Measurements from ENCODE around the gene TCF25.
"Not testable (repeated sequence)": the region's sequence is repeated elsewhere in the genome, so short reads cannot be mapped to it uniquely, and the experiment has no call there.

The TCF25 gene

DNA sequence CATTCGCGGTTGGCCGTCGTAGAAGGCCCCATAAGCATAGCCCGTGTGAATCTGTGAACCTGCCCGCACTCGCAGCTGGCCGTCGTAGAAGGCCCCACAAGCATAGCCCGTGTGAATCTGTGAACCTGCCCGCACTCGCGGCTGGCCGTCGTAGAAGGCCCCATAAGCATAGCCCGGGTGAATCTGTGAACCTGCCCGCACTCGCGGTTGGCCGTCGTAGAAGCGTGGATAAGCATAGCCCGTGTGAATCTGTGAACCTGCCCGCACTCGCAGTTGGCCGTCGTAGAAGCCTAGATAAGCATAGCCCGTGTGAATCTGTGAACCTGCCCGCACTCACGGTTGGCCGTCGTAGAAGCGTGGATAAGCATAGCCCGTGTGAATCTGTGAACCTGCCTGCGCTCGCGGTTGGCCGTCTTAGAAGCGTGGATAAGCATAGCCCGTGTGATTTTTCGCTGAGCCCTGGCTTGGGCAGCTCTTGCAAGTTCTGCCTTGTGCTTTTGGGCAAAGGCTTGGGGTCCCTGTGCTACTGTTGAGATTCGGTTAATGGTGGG, 38.5 kb upstream of the TCF25 start:
- not testable (repeated sequence) for H3K9ac ChIP-seq (ENCODE audit: low read depth, low read length); H3K36me3 ChIP-seq (ENCODE audit: insufficient read depth, low read length); H3K4me3 ChIP-seq (ENCODE audit: low read length); H3K4me2 ChIP-seq (ENCODE audit: low read length); H3K4me1 ChIP-seq (ENCODE audit: control insufficient read depth, insufficient read depth, low read length); H3K9me3 ChIP-seq (replicated peaks; ENCODE audit: low read length); H3K27me3 ChIP-seq (ENCODE audit: control insufficient read depth, insufficient read depth, low read length)

DNA sequence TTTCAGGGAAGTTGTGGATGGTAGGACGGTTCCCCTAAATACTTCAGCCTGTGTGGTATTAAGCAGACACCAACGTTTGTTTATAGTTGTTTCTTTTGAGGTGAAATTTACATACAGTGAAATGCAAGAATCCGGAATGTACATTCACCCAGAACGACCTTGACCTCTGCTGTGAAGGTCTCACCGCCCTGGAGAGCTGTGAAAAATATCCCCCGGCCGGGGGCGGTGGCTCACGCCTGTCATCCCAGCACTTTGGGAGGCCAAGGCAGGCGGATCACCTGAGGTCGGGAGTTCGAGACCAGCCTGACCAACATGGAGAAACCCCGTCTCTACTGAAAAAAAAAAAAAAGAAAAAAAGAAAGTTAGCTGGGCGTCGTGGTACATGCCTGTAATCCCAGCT, 36.9 kb upstream of the TCF25 start:
- not testable (repeated sequence) for H3K4me3 ChIP-seq (ENCODE audit: low read length); H3K36me3 ChIP-seq (ENCODE audit: insufficient read depth, low read length); H3K4me1 ChIP-seq (ENCODE audit: control insufficient read depth, insufficient read depth, low read length); H3K27me3 ChIP-seq (ENCODE audit: control insufficient read depth, insufficient read depth, low read length); H3K9me3 ChIP-seq (replicated peaks; ENCODE audit: low read length); H3K9ac ChIP-seq (ENCODE audit: low read depth, low read length); H3K4me2 ChIP-seq (ENCODE audit: low read length)

DNA sequence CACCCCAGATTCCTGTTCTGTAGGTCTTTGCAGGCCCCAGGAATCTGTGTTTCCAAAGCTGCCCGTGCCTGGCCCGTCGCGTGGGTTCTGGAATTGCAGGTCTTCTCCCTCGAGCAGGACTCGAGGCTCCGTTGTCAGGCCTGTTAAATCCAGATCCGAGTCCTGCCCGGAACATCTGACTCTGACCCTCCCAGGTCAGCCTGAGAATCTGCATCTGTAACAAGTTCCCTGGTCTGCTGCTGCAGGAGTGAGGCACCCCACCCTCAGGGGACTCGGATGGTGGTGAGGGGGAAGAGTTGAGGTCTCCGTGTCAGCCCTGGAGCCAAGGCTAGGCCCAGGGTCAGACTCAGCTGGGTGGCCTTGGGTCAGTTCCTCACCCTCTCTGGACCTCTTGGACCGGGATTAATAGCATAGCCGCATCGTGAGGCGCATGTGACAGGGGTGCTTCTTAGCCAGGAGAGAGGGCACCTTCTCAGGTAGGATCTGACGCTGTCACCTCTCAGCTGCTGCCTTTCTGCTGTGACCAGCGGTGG, 36.3 kb upstream of the TCF25 start:
- Histone ChIP-seq H3K9me3 (replicated peaks; ENCODE audit: low read length) (no peaks in the 10 kb centered on the region), H3K27me3 (ENCODE audit: control insufficient read depth, insufficient read depth, low read length) (no peaks in the 10 kb centered on the region), H3K4me2 (ENCODE audit: low read length) (no peak overlapping the region), H3K4me3 (ENCODE audit: low read length) (no peak overlapping the region), H3K36me3 (ENCODE audit: insufficient read depth, low read length) (no peaks in the 10 kb centered on the region), H3K9ac (ENCODE audit: low read depth, low read length) (no peak overlapping the region), H3K4me1 (ENCODE audit: control insufficient read depth, insufficient read depth, low read length) (peaks cover 8% of the 10 kb centered on the region)

DNA sequence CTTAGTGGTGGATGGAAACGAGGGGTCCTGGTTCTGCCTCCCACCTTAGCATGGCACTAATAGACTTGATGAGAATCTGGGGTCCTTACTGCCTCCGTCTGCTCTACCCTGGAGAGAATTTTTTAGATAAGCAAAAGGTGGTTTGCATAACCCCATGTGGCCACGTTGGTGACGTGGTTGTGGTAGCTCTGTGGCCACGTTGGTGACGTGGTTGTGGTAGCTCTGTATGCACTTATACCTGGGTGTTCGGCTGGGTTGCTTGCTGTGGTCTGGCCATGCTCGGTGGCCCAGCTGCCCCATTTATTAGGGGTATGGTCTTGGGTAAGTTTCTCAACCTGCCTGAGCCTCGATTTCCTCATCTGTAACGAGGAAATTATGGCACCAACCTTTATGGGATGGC, 32.1 kb upstream of the TCF25 start:
- Histone ChIP-seq H3K4me2 (ENCODE audit: low read length) (no peak overlapping the region), H3K4me1 (ENCODE audit: control insufficient read depth, insufficient read depth, low read length) (peaks cover 11% of the 10 kb centered on the region), H3K27me3 (ENCODE audit: control insufficient read depth, insufficient read depth, low read length) (no peaks in the 10 kb centered on the region), H3K4me3 (ENCODE audit: low read length) (no peak overlapping the region), H3K9ac (ENCODE audit: low read depth, low read length) (no peak overlapping the region), H3K36me3 (ENCODE audit: insufficient read depth, low read length) (no peaks in the 10 kb centered on the region), H3K9me3 (replicated peaks; ENCODE audit: low read length) (no peaks in the 10 kb centered on the region)

DNA sequence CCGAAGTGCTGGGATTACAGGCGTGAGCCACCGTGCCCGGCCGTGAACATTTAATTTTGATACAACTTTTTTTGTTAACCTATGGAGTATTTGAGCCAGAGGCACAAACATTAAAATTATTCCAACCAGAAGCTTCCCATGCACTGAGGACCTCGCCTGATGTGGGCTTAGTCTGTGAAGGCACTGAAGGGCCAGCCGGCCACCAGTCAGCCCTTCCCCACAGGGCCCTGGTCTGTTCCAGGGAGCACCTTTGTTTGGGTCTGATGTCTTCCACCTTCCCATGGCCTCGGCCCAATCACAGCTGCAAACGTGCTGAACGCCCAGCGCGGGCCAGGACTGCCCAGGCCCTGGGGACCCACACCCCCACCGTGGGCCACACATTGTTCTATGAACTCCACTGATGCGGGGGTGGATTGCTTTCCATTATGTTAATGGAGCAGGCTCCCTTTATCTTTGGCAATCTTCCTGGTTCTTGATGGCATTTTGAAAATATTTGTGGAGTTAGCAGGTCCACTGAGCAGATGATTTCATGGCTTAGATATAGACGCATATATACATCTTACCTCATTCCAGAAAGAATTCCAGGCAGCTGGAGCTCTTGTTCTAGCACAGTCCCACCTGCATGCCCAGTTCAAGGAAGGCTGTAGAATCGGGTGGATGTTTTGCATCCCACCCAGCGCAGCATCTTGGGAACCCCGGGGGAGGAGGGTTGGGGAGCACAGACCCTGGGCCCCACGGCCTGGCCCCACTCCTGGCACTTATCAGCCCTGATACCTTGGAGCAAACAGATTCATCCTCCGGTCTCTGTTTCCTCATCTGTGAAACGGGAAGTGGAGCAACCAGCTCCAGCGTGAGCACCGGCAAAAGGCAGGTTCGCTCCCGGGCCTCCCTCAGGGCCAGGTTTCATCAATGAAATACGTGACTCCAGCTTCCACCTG, 30.7 kb upstream of the TCF25 start:
- no peaks in the 10 kb centered on the region for H3K36me3 ChIP-seq (ENCODE audit: insufficient read depth, low read length)
- no peak overlapping the region for H3K4me2 ChIP-seq (ENCODE audit: low read length)
- H3K9me3 ChIP-seq (replicated peaks; ENCODE audit: low read length), result no peaks in the 10 kb centered on the region
- H3K4me3 ChIP-seq (ENCODE audit: low read length), result no peak overlapping the region
- H3K4me1 ChIP-seq (ENCODE audit: control insufficient read depth, insufficient read depth, low read length), result peaks cover 6% of the 10 kb centered on the region
- H3K27me3 ChIP-seq (ENCODE audit: control insufficient read depth, insufficient read depth, low read length), result no peaks in the 10 kb centered on the region
- H3K9ac ChIP-seq (ENCODE audit: low read depth, low read length), result no peak overlapping the region

DNA sequence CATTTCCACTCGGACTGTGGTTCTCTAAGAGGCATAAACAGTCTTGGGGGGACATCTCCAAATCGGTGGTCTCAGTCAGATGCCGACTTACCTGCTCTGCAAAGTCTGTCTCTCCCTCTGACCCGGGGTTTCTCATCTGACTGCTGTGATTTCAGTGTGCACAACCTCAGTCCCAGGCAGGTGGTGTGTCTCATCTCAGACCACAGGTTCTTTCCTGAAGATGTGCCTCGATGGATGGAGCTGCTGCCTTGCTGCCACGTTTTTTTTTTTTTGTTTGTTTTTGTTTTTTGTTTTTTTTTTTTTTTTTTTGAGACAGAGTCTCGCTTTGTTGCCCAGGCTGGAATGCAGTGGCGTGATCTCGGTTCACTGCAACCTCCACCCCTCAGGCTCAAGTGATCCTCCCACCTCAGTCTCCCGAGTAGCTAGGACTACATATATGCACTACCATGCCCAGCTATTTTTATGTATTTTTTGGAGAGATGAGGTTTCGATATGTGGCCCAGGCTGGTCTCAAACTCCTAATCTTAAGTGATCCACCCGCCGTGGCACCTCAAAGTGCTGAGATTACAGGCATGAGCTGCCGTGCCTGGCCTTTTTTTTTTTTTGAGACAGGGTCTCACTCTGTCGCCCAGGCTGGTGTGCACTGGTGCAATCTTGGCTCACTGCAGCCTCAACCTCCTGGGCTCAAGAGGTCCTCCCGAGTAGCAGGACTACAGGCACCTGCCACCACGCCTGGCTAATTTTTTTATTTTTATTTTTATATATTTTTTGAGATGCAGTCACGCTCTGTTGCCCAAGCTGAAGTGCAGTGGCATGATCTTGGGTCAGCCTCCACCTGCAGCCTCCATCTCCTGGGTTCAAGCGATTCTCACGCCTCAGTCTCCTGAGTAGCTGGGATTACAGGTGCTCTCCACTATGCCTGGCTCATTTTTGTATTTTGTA, 29.7 kb upstream of the TCF25 start:
- Histone ChIP-seq H3K9ac (ENCODE audit: low read depth, low read length) (no peak overlapping the region), H3K27me3 (ENCODE audit: control insufficient read depth, insufficient read depth, low read length) (no peaks in the 10 kb centered on the region), H3K4me2 (ENCODE audit: low read length) (no peak overlapping the region), H3K4me3 (ENCODE audit: low read length) (no peak overlapping the region), H3K36me3 (ENCODE audit: insufficient read depth, low read length) (no peaks in the 10 kb centered on the region), H3K4me1 (ENCODE audit: control insufficient read depth, insufficient read depth, low read length) (peaks cover 3% of the 10 kb centered on the region), H3K9me3 (replicated peaks; ENCODE audit: low read length) (no peaks in the 10 kb centered on the region)

DNA sequence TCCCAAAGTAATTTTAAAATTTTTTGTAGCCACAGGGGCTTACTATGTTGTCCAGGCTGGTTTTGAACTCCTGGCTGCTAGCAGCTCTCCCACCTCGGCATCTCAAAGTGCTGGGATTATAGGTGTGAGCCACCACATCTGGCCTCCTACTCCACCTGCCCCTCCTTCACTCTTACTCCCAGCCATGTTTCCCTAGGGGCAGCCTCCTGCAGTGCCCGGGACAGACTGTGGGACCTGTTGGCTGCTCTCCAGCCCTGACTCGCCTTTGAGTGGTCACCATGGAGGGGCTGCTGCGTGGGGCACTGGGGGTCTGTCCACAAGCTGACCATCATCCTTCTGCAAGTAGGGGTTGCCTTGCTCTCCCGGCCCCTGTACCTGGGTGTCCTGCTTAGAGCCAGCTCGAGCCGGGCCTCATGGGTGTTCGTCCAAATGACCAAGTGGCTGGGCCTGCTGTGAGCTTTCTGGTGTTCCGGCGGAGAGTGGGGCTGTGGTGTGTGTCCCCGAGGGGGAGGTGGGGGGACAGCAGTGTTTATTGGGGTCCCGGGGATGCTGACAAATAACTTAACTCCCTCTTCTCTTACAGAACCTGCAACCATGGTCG, 28.6 kb upstream of the TCF25 start:
- Histone ChIP-seq H3K36me3 (ENCODE audit: insufficient read depth, low read length) (no peaks in the 10 kb centered on the region), H3K9ac (ENCODE audit: low read depth, low read length) (no peak overlapping the region), H3K4me3 (ENCODE audit: low read length) (no peak overlapping the region)

DNA sequence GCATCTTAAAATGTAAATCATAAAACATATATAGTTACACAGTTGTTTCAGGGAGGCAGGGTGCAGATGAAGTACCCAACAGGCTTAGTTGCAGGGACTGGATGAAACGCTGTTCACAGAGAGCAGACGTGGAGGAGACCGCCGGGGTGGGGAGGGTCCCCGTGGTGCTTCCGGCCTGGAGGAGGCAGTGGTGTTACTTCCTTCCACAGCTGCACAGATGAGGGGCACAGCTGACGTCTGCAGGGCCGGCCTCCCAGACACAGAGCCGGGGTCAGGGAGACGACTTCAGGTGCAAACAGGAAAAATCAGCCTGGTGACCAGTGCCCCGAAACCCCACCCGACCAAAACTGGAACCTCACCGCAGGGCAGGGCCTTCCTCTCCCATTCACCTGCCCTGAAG, 28.0 kb upstream of the TCF25 start:
- H3K4me1 ChIP-seq (ENCODE audit: control insufficient read depth, insufficient read depth, low read length), result peaks cover 3% of the 10 kb centered on the region
- H3K9ac ChIP-seq (ENCODE audit: low read depth, low read length), result no peak overlapping the region
- H3K36me3 ChIP-seq (ENCODE audit: insufficient read depth, low read length), result no peaks in the 10 kb centered on the region
- no peak overlapping the region for H3K4me2 ChIP-seq (ENCODE audit: low read length)
- no peak overlapping the region for H3K4me3 ChIP-seq (ENCODE audit: low read length)
- H3K27me3 ChIP-seq (ENCODE audit: control insufficient read depth, insufficient read depth, low read length), result no peaks in the 10 kb centered on the region
- H3K9me3 ChIP-seq (replicated peaks; ENCODE audit: low read length), result no peaks in the 10 kb centered on the region

More for the DNA sequence above, 28.6 kb upstream of the TCF25 start:
- Histone ChIP-seq H3K9me3 (replicated peaks; ENCODE audit: low read length) (no peaks in the 10 kb centered on the region), H3K4me2 (ENCODE audit: low read length) (no peak overlapping the region), H3K27me3 (ENCODE audit: control insufficient read depth, insufficient read depth, low read length) (no peaks in the 10 kb centered on the region), H3K4me1 (ENCODE audit: control insufficient read depth, insufficient read depth, low read length) (peaks cover 3% of the 10 kb centered on the region)

DNA sequence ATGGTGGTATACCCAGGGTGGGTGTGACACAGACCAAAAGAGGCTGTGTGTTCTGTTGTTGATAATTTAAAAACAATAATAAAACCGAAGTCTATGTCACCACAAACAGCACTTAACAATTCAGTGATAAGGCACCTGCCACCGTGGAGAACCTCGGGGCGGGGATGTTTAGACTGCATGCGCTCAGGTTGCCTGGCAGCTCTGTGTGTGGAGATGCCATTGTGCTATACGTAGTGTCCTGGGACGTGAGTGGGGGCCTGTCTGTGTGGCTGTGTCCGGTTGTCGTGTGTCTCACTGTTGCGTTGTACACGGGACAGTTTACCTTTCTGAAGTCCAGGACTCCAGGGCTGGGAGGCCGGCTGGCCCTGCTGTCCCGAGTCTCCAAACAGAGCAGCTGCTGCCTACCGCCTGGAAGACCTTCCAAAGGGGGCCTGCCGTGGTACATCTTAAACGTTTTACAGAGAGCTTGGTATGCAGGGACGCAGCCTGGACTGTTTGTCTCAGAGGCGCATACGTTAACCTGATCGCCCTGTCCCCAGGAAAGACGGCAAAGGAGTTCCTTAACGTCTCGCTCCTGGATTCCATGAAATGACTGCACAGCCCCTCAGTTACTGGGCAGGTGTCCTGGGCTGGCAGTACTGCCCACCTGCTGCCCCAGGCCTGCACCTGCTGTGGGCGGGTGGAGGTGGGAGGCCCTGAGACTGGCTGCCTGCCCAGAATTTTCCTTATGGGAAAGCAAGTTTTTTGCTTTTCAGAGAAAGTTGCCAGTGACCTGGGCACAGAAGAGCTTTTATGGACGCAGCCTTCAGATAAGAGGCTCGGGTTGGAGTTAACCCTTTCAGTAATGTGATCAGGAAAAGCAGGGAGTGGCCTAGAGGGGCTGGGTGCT, 26.1 kb upstream of the TCF25 start:
- no peaks in the 10 kb centered on the region for H3K36me3 ChIP-seq (ENCODE audit: insufficient read depth, low read length)
- no peak overlapping the region for H3K9ac ChIP-seq (ENCODE audit: low read depth, low read length)
- no peaks in the 10 kb centered on the region for H3K9me3 ChIP-seq (replicated peaks; ENCODE audit: low read length)
- H3K4me2 ChIP-seq (ENCODE audit: low read length), result no peak overlapping the region
- H3K27me3 ChIP-seq (ENCODE audit: control insufficient read depth, insufficient read depth, low read length), result no peaks in the 10 kb centered on the region
- no peak overlapping the region for H3K4me3 ChIP-seq (ENCODE audit: low read length)
- H3K4me1 ChIP-seq (ENCODE audit: control insufficient read depth, insufficient read depth, low read length), result peaks cover 3% of the 10 kb centered on the region

DNA sequence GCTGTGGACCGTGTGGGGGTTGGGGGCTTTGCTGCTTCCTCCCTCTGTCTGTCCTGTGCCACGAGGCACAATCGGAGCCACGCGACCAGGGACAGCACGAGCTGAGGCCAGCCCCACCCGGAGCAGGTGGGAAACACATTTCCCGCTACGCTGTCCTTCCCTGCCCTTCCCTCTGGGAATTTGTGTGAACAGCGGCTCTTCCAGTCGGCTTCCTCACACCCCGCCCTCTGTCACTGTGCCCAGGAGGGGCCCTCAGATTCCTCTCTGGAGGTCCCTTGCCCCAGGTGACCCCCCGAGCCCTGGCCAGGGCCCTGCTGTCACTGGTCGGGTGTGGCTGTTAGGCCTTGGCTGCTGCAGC, 25.5 kb upstream of the TCF25 start:
- Histone ChIP-seq H3K27me3 (ENCODE audit: control insufficient read depth, insufficient read depth, low read length) (no peaks in the 10 kb centered on the region), H3K4me3 (ENCODE audit: low read length) (no peak overlapping the region), H3K9me3 (replicated peaks; ENCODE audit: low read length) (no peaks in the 10 kb centered on the region), H3K4me1 (ENCODE audit: control insufficient read depth, insufficient read depth, low read length) (peaks cover 3% of the 10 kb centered on the region), H3K4me2 (ENCODE audit: low read length) (no peak overlapping the region), H3K36me3 (ENCODE audit: insufficient read depth, low read length) (no peaks in the 10 kb centered on the region), H3K9ac (ENCODE audit: low read depth, low read length) (no peak overlapping the region)

Measured in skeletal muscle satellite cell (primary cell).